Anterior cingulate cortex (tissue), 58 donors: ENCODE results near the gene ACOT6.
A peak's percentile ranks its signal among the peaks of the same experiment; 100 is the strongest.
"Not testable (repeated sequence)": the region's sequence is repeated elsewhere in the genome, so short reads cannot be mapped to it uniquely, and the experiment has no call there.

Experiments used
- DNase-seq, 58 donors: peaks; one replicate each; lab custom pipeline; 2025; lab: John Stamatoyannopoulos, UW

ACOT6 gene

DNA sequence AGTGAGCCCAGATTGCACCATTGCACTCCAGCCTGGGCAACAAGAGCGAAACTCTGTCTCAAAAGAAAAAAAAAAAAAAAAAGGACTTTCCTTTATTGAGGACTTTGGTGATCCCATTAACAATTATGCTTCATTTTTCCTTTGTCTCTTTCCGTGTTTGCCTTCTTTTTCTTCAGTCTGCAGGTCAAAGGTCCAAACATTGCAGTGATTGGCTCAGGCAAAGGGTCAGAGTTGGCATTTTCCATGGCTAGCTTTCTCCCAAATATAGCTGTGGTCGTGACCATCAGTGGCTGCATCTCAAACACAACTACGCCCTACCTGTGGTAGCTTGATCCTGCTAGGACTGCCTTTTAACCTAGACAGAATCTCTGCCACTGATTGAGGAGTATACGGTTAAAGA, 25.5 kb downstream of the ACOT6 start:
- DNase-seq: no peak

DNA sequence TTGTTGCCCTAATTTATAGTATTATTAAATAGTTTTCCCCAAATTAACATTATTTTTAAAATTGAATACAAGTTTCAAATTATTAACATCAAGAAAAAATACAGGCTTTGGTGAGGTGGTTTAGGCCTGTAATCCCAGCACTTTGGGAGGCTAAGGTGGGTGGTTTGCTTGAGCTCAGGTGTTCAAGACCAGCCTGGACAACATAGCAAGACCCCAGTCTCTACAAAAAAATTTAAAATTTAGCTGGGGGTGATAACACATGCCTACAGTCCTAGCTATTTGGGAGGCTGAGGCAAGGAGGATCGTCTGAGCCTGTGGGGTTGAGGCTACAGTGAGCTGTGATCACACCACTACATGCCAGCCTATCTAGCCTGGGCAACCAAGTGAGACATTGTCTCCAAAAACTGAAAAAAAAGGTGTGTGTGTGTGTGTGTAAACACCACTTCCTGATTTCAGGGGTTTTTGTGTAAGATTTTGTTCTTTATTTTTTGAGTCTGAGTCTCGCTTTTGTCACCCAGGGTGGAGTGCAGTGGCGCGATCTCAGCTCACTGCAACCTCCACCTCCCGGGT, 28.6 kb downstream of the ACOT6 start:
- DNase-seq: no peak

DNA sequence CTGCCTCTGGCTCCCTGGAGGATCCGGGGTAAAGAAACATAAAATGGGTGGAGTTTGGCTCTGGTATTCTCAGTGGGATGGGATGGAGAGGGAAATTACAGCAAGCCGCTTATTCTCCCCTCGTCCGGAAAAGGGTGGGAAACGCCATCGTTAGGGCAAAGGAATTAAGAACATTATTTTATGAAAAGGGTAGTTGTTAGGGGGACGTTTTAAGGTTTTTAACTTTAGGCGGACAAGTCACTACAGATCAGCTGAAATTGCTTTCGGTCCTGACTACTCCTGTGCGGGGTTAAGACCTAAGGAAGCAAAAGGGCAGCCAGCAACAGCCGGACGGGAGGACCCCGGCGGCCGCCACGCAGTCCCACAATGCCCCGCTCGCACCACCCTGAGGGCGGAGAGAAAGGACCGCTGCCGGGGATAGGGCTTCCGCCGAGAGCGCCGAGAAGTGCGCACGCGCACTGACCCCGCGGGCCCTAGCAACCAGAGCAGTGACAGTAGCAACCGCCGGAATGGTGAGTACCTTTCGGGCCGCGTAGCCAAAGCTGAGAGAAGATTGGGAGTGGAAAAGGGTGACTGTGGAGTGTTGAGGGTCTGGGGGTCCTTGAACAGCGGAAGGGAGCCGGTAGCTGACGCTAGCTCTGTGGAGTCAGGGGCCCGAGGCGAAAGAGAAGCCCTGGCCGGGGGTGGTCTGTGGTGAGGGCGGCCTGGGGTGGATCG, 32.4 kb downstream of the ACOT6 start, which contains the start of gene DNAL1:
TSS of gene DNAL1 (plus strand) at position 456 of the 717 bp plus-strand sequence. CDS start at position 510, 54 bp downstream.
- DNase-seq: peak; percentile 45 to 94 (median 88)

DNA sequence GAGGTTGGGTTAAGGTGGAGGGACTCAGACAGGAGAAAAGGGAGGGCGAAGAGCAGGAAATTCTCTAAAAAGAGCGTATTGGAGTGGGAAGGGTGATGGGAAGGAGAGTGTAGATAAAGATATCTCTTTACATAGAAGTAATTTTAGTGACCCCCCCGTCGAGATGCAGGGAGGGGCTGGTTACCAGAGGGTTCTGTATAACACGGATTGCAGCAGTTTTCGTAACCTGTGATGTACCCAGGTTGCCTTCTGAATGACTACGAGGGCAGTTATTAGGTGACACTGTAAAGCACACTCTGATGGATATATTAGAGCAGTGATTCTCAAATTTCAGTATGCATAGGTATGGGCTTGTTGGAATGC, 32.9 kb downstream of the ACOT6 start:
- peak in 2 of 58 donors; percentile 8 to 29 for DNase-seq

DNA sequence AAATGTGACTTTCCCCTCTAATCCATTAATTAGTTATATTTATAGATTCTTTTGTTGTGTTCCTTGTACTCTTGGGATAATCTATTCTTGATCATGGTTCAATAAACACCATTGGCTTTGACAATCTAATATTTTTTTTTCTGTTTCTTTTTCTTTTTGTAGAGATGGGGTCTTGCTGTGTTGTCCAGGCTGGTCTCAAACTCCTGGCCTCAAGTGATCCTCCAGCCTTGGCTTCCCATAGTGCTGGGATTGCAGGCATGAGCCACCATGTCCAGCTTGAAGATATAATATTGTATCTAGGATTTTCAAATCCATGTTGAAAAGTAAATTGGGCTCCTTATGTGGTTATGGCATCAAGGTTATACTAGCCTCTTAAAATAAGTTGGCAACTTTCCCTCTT, 38.7 kb downstream of the ACOT6 start:
- DNase-seq: no peak

DNA sequence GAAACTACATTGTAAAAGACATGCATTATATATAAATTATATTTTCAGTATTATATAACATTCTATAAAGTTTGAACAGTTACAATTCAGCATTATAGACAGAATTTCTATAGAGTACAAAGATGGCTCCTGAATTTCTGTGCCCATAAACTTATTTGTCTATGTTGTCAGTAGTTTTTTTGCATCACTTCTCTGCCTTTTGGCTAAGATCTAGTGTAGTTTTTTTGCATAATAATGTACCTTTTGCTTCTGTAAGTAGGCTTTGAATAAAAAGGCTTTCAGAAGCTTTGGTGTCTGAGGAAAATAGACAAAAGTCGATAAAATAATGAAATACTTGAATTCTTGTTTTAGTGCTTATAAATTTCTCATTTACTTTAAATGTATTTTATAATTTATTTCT, 43.5 kb downstream of the ACOT6 start:
- no peak for DNase-seq

DNA sequence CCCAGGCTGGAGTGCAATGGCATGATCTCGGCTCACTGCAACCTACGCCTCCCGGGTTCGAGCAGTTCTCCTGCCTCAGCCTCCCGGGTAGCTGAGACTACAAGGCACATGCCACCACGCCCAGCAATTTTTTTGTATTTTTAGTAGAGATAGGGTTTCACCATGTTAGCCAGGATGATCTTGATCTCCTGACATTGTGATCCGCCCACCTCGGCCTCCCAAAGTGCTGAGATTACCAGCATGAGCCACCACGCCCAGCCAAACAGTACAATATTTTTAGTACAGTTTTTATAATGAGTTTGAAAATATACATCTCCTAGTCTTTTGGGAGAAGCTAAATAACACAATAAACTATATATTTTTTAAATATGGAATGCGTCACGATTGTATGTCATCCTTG, 46.9 kb downstream of the ACOT6 start:
- not testable (repeated sequence) for DNase-seq

DNA sequence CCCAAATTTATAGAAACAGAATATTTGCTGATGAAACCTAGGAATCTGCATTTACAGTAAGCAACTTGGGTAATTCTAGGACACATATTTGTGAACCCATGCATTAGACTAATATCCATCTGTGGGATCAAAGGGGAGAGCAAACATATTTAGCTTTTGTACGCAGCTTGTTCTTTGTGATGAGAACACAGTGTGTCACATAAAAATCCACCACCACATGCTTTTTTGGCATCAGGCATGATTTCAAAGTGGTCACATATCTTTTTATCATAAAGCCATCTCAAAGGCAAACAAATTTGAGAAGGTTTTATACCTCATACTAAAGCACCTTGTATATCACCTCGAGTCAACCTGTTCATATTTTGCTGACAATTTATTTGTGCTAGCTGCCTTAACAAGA, 48.2 kb downstream of the ACOT6 start:
- DNase-seq: no peak

DNA sequence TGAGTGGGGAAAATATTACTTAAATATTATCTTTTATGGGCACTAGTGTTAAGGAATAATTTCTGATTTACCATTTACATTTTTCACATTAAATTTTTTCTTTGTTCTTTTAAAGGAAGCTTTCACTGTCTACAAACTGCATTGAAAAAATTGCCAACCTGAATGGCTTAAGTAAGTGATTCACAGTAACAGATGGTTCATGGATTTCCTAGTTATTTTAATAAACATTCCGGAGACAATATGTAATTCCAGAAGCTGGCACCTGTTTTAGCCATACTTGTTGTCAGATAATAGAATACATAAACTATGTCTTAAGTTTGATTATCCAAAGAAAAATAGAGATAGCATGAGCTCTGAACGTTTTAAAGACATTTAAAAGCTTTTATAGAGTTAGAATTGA, 49.6 kb downstream of the ACOT6 start:
- no peak for DNase-seq

DNA sequence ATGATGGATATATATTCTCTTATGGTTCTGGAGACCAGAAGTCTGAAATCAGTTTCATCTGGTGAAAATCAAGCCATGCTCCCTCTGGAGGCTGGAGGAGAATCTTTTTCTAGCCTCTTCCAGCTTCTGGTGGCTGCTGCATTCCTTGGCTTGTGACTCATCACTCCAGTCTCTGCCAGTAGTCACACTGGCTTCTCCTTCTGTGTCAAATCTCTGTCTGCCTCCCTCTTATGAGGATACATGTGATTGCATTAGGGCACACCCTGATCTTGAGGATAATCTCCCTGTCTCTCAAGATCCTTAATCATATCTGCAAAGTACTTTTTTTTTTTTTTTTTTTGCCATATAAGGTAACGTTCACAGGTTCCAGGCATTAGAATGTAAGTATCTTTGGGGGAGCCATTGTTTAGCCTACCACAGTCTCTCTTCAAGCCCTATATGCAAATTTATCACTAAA, 50.2 kb downstream of the ACOT6 start:
- DNase-seq: peak in 1 of 58 donors; percentile 1

DNA sequence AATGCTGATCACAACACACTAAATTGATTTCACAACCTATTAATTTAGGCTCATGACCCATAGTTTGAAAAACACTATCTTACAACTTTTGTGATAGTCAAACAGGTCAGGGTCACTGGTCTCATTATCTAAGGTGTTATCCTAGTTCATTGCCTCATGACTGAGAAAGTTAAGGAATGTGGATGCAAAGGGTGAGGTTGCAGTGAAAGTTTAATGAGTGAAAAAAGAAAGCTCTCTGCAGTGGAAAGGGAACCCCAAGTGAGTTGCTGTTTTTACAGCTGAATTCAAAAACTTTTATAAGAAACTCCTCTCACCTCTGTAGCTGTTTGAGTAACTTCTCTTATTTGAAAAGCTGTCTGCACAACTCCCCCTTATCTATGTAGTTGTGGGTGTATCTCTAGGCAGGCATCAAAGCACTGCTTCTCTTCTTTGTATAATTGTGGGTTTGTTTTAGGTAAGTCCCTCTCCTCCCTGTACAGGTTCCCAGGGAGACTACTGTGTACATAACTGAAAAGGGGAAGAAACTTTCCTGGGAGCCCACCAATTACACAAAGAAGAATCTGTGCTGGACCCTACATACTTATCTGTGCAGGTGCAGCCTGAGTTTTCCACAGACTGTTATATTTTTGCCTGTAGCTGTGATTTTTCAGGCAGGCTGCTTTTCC, 51.4 kb downstream of the ACOT6 start:
- no peak for DNase-seq

DNA sequence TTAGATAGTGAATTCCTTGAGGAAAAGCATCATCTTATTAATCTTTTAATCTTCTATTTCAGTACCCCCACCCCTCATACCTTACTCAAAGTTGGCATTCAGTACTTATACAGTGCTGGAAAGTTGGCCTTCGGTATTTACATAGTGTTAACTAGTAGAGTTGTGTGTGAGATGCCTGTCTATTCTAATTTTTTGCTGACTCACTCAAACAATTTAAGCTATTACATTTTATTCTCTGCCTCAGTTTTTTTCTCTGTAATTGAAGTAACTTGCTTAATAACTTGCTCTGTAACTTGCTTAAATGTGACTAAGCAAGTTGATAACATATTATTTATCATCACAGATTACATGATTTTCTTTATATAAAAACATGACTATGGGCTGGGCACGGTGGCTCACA, 52.8 kb downstream of the ACOT6 start:
- no peak for DNase-seq

DNA sequence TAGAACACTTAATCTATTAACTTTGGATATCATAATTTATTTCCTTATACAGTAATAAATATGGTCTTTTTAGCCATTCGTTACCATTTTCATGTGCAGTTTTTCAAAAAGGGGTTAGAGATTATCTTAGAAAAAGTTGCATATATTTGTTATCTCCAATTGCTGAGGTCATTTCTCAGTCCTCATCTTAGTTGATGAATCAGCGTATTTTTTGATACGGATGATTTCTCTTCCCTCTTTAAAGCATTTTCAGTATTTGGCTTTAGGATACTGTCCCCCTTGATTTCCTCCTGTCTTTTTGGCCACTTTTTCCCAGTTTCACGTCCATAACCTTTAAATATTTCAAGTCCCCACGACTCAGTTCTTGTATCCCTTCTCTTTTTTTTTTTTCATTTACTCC, 54.3 kb downstream of the ACOT6 start:
- DNase-seq: no peak

DNA sequence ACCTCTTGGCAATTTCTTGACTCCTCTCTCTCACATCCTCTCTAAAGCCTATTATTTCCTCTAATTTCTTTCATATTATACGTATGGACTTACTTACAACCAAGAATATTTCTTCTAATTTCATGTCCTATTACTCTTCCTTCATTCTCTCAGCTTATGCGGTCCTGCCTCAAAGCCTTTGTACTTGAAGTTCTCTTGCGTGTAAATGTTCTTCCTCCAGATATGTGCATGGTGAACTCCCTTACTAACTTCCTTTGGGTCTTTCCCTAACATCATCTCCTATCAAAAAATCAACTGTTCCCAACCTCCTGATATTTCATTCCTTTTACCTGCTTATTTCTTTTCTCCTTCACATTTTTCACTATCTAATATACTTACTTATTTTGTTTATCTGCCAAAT, 55.5 kb downstream of the ACOT6 start:
- DNase-seq: no peak
